ENCODE data around the gene PARD3. TPM values are rescaled to one million over a fixed set of nuclear protein-coding genes. Genes with fewer than 3 reads are reported as not detected.

PARD3 gene
- total RNA-seq, 1 experiment from 2014 or later: 57.4 TPM

GRCh38 chr10:34121781-34122622, 693.1 kb downstream of the PARD3 start:
- Histone ChIP-seq H3K4me1 (replicated peaks; ENCODE audit: insufficient read depth) (peaks cover 15% of the 10 kb centered on the region), H3F3A (ENCODE audit: insufficient read depth, low read depth) (peaks cover 11% of the 10 kb centered on the region; the same call in 1 of the 2 replicates), H3K9me2 (ENCODE audit: insufficient read depth) (no peaks in the 10 kb centered on the region), H3K36me3 (ENCODE audit: low read depth) (no peaks in the 10 kb centered on the region), H3K9me3 (ENCODE audit: insufficient read depth, low read depth) (no peaks in the 10 kb centered on the region; the same call in 1 of the 2 replicates), H3K4me3 (no peak overlapping the region), H3K27me3 (ENCODE audit: insufficient read depth, low read depth) (no peaks in the 10 kb centered on the region), H3K27ac (no peak overlapping the region), H3K4me2 (no peak overlapping the region), H4K20me1 (ENCODE audit: insufficient read depth) (no peaks in the 10 kb centered on the region), H3K79me2 (ENCODE audit: low read depth) (no peaks in the 10 kb centered on the region), H2AFZ (no peak overlapping the region)
- DNase-seq: no peak
- intact Hi-C loops (cut with micrococcal nuclease; ENCODE audit: unreplicated experiment): loop anchor here (5.0 kb wide), 1 partner anchor 790 kb away; the partner anchor contains the start of gene NRP1
- ChIA-PET POLR2A (ENCODE audit: unreplicated experiment) (no interaction called here), CTCF (no interaction called here)
- no TSS peak for BruUV-seq (replicated peaks)
- TF ChIP-seq, protein P1, sequence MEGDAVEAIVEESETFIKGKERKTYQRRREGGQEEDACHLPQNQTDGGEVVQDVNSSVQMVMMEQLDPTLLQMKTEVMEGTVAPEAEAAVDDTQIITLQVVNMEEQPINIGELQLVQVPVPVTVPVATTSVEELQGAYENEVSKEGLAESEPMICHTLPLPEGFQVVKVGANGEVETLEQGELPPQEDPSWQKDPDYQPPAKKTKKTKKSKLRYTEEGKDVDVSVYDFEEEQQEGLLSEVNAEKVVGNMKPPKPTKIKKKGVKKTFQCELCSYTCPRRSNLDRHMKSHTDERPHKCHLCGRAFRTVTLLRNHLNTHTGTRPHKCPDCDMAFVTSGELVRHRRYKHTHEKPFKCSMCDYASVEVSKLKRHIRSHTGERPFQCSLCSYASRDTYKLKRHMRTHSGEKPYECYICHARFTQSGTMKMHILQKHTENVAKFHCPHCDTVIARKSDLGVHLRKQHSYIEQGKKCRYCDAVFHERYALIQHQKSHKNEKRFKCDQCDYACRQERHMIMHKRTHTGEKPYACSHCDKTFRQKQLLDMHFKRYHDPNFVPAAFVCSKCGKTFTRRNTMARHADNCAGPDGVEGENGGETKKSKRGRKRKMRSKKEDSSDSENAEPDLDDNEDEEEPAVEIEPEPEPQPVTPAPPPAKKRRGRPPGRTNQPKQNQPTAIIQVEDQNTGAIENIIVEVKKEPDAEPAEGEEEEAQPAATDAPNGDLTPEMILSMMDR (conservative IDR thresholded peaks at IDR 0.05): no peak
- TF ChIP-seq EZH2 (IDR thresholded peaks at IDR 0.05; ENCODE audit: low read depth): no peak

DNA sequence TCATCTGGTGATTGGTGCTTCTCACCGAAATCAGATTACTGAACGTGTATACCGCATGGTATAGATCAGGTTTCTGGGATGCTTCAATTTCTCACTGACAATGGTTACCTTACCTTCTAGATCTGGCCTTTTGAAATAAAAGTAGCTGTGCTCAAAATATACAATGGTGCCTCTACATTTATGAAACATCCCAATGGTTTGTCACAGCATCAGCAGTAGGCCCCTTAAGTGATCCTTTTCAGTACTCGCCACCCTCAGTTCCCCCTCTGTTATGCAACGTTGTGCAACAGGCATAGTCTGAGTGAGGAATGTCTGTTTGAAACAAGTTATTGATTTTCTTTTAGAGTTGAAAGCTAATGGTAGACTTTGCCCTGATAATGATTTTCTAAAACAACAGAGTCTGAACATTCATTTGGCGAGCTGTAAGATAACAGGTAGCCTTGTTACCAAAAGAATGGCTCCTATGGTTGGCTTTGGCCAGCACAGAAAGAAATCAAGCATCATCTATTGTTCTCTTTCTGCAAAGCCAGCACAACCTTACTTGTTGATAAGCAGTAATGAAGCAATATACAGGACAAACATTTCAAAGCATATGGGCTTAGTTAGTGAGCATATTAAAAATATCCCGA, 693.9 kb downstream of the PARD3 start:
- Histone ChIP-seq H3K27me3 (ENCODE audit: insufficient read depth, low read depth) (no peaks in the 10 kb centered on the region), H2AFZ (no peak overlapping the region), H3K4me3 (no peak overlapping the region), H3K27ac (no peak overlapping the region), H3K79me2 (ENCODE audit: low read depth) (no peaks in the 10 kb centered on the region), H3K9me3 (ENCODE audit: insufficient read depth, low read depth) (no peaks in the 10 kb centered on the region; the same call in 1 of the 2 replicates), H3K36me3 (ENCODE audit: low read depth) (no peaks in the 10 kb centered on the region), H3K4me1 (replicated peaks; ENCODE audit: insufficient read depth) (peaks cover 15% of the 10 kb centered on the region), H3K9me2 (ENCODE audit: insufficient read depth) (no peaks in the 10 kb centered on the region), H4K20me1 (ENCODE audit: insufficient read depth) (no peaks in the 10 kb centered on the region), H3K4me2 (no peak overlapping the region), H3F3A (ENCODE audit: insufficient read depth, low read depth) (peaks cover 11% of the 10 kb centered on the region; the same call in 1 of the 2 replicates)
- CTCF ChIA-PET: no interaction called here
- TF ChIP-seq, protein P1 (conservative IDR thresholded peaks at IDR 0.05): no peak
- no peak for TF ChIP-seq EZH2 (IDR thresholded peaks at IDR 0.05; ENCODE audit: low read depth)
- intact Hi-C loops (cut with micrococcal nuclease; ENCODE audit: unreplicated experiment): loop anchor here (5.0 kb wide), 1 partner anchor 789 kb away; the partner anchor contains the start of gene NRP1
- no peak for DNase-seq
- POLR2A ChIA-PET (ENCODE audit: unreplicated experiment): no interaction called here
- no TSS peak for BruUV-seq (replicated peaks)

DNA sequence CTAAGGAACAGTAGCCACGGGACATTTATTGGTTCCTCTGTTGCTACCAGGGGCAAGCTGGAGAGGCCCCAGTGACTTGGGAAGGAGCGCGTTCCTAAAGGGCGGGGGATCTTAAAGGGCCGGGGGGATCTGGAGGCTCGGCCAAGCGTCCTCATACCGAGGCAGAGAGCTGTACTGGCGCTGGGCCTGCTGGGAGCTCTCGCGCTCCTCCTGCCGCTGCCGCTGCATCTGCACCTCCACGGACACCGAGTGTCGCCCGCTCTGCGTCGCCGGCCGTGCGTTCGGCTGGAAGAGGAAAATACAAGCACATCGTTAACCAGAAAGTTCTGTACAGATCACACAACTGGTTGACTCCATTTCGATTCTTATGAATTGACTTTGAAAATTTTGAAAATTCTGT, 695.6 kb downstream of the PARD3 start:
- POLR2A ChIA-PET (ENCODE audit: unreplicated experiment): no interaction called here
- intact Hi-C loops (cut with micrococcal nuclease; ENCODE audit: unreplicated experiment): no loop called here

More for the DNA sequence above, 695.6 kb downstream of the PARD3 start:
- no TSS peak for BruUV-seq (replicated peaks)
- Histone ChIP-seq H3F3A (ENCODE audit: insufficient read depth, low read depth) (peaks cover 4% of the 10 kb centered on the region; the same call in 1 of the 2 replicates), H3K4me1 (replicated peaks; ENCODE audit: insufficient read depth) (peaks cover 6% of the 10 kb centered on the region), H3K36me3 (ENCODE audit: low read depth) (no peaks in the 10 kb centered on the region), H3K4me3 (no peak overlapping the region), H3K9me2 (ENCODE audit: insufficient read depth) (no peaks in the 10 kb centered on the region), H3K79me2 (ENCODE audit: low read depth) (no peaks in the 10 kb centered on the region), H3K9me3 (ENCODE audit: insufficient read depth, low read depth) (no peaks in the 10 kb centered on the region; the same call in 1 of the 2 replicates), H4K20me1 (ENCODE audit: insufficient read depth) (no peaks in the 10 kb centered on the region), H3K27ac (no peak overlapping the region), H3K4me2 (no peak overlapping the region), H3K27me3 (ENCODE audit: insufficient read depth, low read depth) (no peaks in the 10 kb centered on the region), H2AFZ (no peak overlapping the region)
- no peak for TF ChIP-seq EZH2 (IDR thresholded peaks at IDR 0.05; ENCODE audit: low read depth)
- TF ChIP-seq, protein P1 (conservative IDR thresholded peaks at IDR 0.05): no peak
- CTCF ChIA-PET: no interaction called here
- DNase-seq: no peak
